ENCODE results near the gene AKAP13.

DNA sequence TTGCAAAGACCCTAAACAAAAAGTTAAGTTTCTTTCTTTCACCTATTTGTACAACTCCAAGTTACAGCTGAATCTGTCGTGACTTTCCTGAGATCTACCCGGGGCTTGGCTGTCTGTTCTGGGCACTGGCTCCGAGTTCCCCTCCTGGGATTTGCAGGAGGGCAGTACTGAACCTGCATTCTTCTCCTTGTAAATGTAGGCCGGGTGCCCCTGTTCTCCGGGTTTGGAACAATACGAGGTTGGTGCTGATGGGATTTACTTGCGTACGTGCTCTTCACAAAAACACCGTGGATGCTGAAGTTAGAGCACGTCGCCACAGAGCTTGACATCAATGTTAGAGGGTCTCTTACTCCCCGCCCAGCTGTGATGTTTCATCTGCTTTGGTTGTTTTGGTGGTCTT lies 366.2 kb downstream of the AKAP13 start:
- TF ChIP-seq, protein P1, sequence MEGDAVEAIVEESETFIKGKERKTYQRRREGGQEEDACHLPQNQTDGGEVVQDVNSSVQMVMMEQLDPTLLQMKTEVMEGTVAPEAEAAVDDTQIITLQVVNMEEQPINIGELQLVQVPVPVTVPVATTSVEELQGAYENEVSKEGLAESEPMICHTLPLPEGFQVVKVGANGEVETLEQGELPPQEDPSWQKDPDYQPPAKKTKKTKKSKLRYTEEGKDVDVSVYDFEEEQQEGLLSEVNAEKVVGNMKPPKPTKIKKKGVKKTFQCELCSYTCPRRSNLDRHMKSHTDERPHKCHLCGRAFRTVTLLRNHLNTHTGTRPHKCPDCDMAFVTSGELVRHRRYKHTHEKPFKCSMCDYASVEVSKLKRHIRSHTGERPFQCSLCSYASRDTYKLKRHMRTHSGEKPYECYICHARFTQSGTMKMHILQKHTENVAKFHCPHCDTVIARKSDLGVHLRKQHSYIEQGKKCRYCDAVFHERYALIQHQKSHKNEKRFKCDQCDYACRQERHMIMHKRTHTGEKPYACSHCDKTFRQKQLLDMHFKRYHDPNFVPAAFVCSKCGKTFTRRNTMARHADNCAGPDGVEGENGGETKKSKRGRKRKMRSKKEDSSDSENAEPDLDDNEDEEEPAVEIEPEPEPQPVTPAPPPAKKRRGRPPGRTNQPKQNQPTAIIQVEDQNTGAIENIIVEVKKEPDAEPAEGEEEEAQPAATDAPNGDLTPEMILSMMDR (IDR thresholded peaks at IDR 0.05) = no peak
- TF ChIP-seq POLR2A (IDR thresholded peaks at IDR 0.05) = no peak
